NOMO-1 treated with DMSO at 0.1 percent for 48 hours (cell line): ENCODE data around the gene CACNA2D4.
"Not testable (repeated sequence)": the region's sequence is repeated elsewhere in the genome, so short reads cannot be mapped to it uniquely, and the experiment has no call there.

Experiments
- DNase-seq: peaks from one replicate; lab custom pipeline; 2025; ENCODE audit not compliant: unreplicated experiment; lab: John Stamatoyannopoulos, UW

Gene CACNA2D4

GRCh38 chr12:1918081-1918883 lies at the start of gene CACNA2D4:
Gene CACNA2D4, minus strand, starts transcription at chr12:1918652. Its CDS starts 179 bp downstream, at chr12:1918473.
- DNase-seq, result no peak

DNA sequence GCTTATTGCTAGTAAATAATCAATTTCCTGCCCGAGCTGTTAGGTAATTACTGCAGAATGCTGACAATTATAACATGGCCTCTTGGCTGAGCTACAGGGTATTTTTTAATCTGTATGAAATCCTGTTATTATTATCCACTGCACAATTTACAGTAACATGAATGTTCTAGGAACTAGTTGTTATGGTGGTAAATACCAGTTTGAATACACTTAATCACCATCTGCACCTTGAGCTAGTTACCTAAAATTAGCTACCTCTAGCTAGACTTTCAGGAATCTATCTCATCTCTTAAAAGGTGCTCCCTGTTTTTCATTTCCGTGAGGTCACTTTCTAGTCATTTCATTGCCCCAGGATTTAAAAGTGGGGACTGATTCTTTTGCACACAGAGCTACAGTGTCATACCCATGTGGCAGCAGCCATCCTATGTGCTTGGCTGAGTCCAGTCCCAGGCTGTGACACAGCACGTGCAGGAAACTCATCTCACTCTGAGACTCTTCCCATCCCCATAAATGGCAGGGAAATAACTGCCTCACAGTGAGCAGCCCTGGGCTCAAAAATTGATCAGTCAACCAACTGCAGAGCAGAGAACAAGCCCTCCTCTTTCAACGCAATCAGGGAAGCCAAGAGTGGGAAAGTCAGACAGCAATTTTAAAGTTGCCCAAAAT lies 48.2 kb upstream of the CACNA2D4 start:
- DNase-seq, result no peak

DNA sequence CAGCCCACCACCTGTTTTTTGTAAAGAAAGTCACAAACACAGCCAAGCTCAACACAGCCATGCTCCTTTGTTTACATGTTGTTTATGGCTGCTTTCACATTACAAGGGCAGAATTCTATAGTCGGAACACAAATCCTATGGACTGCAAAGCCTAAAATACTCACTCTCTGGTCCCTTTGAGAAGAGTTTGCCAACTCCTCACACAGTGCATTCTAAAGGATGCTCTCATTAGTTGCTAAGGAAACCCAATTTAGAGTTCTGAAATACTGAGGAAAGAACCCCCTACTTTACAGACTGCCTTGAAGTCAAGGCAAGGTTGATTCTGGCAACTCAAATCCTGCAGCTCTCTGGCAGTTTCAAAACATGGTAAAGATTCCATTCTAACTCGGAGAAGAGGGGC lies 47.5 kb upstream of the CACNA2D4 start:
- DNase-seq, result no peak

DNA sequence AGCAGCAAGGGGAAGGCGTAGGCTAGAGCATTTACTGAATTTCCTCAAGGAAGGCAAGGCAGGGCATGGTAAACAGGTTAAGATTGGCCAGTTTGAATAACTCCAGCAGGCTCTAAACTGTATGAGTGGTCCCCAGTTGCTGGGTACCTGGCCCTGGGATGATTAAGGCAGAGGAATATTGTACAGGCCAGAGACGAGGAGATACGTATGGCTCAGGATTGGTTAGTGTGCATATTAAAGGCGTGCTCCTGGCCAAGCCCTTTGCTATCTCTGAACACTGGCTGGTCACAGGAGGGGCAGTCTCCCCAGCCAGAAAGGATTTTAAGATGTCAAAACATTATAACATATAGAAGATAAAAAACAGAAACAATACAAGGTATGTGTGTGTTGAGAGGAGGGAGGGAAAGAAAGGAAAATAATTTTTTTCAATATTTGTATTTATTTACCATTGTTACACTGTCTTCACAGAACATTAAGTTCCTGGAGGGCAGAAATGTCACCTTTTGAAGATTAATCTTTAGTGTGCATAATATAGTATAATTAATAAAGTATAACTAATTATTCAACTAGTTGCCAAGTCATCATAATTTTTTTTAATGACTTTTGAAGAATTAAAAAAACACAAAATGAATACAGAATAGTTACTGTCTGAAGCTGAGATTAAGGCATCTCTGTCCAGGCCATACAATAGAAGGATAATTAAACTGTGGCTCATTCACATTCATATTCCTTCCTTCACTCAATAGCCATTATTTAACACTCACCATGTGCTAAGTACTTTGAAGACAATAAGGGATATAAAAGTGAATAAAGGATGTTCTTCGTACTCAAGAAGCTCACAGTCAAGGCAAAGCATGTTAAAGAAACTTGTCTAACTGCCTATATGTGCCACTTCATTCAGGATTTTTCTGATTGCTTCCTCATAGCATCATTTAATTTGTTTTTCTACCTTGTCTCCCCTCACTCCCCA lies 43.9 kb upstream of the CACNA2D4 start:
- no peak for DNase-seq

GRCh38 chr12:1956716-1957115 lies 38.3 kb upstream of the CACNA2D4 start:
- DNase-seq, result no peak

DNA sequence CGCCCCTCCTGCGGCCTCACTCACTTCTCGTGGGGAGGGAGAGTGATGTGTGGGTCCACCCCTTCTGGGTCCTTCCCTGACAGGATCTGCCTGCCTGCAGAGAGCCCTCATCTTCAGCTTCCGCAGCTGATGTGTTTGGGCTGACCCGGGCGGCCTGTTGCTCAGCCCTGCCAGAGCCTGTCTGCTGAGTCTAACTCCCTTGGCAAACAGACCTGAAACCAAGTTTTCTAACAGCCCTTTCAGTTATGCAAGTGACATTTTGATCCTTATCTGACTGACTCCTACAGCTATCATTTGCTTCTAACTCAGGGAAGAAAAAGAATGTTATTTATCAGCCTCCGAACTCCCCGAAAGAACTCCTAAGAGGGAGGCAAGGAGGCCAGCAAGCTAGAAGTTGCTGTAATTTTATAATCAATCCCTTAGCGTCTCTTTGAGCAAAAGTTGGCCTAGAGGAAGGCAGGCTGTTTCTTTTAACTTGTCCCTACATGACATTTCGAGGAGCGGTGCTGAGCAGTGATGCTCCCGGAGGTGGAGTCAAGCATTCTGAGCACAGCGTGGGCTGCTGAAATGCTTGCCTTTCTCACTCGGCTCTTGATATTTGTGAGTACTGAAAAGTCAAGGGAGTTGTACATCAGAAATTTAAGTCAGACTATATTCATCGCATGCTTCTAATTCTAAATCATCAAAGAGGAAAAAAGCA lies 31.5 kb upstream of the CACNA2D4 start:
- DNase-seq, result no peak

DNA sequence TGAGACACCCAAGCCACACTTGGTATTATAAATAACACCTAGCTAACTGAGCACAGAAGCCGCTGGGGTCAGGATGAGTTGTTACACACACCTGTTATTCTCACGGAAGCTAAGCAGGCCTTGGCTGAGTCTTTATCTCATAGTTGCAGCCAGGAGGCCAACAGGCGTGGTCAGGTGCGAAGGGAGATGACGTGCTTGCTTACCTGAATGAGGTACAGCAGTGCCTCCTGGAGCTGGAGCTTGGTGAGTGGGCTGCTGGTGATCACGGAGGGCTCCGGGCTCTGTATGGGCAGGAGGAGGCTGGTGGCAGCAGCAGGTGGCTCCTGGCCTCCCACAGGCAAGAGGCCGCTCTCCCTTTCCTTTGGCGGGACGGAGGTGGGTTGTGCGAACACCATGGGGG lies 30.4 kb upstream of the CACNA2D4 start:
- DNase-seq, result no peak

DNA sequence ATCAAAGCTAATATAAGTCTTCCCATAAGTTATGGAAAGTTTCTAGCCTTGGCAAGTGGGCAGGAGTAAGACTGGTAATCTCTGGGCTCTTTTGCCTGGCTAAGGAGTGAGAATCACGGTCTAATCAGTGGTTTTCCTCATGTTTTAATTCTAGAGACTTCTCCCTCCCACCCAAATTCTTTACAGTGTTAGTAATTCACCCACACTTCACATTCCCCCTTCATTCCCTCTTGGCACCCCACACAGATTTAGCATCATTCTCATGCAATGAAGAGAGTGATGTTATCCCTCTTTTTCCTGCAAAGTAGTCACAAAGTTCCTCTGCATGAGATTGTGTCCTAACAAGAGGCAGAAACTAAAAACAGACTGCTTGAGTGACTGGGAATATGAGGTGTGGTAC lies 28.6 kb upstream of the CACNA2D4 start:
- no peak for DNase-seq

DNA sequence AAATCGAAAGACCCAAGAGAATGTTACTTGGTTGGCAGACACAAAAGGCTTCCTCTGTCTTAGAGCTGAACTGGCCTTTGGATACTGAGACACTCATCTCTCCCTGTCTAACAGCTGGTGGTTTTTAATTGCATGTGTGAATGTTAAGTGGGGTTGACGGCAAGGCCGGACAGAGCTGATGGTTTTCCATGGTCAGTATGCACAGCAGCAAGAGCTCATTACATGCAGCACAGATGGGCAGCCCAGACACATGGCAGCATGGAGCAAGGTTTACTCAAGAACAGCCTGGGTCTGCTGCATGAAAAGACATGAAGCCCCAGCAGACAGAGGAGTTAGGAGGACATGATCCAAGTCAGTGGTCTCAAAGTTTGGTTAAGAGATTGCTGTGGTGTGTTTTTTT lies 27.8 kb upstream of the CACNA2D4 start:
- DNase-seq, result no peak

DNA sequence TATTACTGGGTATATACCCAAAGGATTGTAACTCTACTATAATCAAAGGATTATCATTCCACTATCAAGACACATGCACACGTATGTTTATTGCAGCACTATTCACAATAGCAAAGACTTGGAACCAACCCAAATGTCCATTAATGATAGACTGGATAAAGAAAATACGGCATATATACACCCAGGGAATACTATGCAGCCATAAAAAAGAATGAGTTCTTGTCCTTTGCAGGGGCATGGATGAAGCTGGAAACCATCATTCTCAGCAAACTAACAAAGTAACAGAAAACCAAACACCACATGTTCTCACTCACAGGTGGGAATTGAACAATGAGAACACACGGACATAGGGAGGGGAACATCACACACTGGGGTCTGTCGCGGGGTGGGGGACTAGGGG lies 27.1 kb upstream of the CACNA2D4 start:
- not testable (repeated sequence) for DNase-seq

DNA sequence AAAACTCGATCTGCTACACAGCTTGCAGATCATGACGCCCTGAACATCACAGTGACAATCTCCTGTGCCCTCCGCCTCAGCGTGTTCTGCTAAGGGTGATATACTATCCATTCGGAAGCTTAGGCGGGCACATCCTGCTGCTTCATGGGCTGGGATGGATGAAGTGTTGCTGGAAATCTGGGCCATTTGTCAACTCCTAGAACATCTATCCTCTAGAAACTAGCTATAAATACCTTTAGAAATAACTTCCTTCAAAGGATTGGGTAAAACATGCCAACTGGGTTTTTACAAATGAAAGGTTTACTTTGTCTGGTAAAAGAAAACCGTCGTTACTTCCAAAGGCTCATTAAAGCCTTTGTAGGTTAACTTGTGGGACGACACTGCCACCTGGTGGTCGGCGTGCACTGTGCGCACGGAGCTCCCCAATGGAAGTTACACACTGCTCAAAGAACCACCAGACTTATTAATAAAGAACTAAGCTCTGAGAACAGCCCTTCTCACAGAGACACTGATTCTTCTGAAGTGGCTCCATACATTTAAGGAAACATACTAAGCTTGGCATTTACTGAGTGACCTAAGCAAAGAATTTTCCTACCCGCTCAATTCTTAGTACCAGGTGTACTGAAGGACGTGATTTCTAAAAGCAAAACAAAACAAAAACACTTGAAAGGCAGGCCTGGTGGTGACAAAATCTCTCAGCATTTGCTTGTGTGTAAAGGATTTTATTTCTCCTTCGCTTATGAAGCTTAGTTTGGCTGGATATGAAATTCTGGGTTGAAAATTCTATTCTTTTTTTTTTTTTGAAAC lies 21.6 kb upstream of the CACNA2D4 start:
- DNase-seq, result peak; percentile 82

DNA sequence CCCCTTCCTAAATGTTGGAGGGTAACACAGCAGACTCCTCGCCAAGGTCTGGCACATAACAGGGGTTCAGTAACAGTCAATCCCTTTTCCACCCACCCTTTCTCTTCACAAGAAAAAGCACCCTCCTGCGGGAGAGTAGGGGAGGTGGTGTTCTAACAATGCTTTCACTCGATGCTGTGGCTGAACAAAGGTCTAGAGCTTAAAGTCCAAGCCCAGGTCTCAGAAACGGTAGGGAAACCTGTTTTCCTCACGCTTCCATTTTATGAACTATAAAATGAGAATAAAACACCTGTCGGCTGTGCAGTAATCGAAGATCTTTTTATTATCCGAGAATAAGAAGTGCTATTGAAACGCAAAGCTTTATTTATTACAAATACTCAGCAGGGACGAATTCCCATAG lies 20.9 kb upstream of the CACNA2D4 start:
- DNase-seq, result no peak

DNA sequence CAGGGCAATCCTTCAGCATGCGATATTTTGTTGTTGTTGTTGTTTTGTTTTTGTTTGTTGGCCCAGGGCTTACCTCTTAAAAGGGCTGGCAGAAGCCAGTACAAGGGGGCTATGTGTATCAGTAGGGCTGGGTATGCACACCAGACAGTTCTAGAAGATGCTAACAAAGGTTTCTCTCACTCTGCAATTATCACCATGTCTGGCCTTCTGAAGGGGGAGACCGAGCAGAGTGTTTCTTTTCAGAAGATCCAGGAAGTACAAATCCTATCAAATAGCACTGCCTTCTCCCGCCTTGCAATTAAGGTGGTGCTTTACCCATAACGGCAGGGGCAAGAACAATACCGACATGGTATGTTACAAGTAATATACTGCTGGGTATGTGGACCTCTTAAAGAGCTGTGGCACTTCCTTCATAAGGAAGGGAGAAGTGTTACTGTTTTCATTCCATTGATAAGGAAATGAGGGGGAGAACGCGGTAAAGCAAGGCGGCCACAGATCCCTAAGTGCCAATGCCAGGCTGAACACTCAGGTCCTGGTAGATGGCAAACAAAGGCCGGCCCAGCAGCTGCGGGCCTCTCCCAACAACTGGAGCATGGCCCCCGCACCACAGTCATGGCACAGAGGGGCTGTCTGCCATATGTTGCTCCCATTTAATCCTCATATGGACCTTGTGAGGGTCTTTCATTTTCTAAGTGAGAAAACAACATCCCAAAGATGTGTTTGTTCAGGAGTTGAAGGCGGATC lies 19.2 kb upstream of the CACNA2D4 start:
- no peak for DNase-seq

DNA sequence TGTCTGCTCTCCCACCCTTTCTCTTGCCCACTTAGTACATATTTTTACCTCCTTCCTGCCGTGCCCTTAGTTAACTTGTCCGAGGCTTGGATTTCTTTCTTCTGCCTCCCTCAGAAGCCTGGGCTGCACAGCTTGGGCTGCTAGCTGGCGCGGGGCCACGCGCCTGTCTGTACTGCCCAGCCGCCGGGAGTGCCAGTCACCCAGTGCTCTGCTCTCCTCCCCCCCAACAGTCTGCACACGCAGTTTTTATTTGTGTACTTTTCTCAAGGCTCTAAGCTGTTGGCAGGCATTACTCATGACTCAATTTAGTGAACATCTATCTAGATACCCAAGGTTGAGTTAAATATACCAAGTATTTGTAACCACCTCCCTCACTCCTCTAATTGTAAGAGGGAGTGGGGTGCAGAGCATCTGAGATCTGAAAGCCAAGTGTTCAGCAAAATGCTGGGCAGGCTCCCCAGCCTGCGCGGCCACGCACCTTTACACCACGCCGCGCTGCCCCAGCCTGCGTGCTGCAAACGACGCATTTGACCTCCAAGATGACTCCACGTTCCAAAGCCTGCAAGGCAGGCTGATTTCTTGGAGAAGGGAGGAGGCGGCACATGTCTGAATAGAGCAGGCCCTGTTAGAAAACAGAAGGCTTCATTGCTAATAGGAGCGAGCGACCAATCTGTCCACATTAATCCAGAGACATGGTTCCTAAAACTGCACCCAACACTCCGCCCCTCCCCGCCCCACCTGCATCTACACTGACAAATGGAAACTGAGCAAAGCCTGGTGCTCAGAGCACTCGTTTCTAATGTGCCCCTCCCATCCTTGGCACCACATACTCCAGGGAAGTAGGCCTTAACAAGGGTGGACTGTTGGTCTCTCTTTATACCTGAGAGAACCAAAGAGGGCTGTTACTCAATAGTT lies 18.2 kb upstream of the CACNA2D4 start:
- DNase-seq, result no peak

DNA sequence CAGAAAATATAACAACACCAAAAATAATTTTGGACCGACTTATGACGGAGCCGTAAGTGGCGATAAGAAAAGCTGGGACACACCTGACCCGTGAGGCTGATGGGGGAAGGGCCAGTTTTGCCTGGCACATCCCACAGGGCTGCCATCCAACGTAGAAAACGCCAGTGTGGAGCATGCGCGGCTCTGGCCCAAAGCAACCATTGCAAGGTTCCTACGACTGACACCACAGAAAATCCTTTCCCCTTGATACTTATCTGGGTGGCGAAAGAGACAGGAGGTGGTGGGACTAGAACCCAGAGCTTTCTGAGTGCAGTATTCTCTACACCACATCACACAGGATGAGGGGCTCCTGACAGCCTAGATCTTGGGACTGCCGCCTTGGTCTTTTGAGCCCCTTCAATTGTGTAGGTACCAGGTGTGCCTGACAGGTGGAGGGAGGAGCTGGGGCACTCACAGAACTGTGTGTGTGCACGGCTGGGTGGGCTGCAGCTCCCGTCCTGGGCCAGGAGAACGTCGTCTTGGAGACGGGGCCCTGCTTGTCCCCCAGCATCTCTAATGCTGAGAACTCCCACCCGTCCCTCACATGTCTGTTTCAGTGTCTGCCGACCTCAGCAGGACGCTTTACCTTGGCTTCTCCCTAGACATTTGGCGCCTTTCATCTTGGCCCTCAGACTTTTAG lies 17.4 kb upstream of the CACNA2D4 start:
- no peak for DNase-seq

DNA sequence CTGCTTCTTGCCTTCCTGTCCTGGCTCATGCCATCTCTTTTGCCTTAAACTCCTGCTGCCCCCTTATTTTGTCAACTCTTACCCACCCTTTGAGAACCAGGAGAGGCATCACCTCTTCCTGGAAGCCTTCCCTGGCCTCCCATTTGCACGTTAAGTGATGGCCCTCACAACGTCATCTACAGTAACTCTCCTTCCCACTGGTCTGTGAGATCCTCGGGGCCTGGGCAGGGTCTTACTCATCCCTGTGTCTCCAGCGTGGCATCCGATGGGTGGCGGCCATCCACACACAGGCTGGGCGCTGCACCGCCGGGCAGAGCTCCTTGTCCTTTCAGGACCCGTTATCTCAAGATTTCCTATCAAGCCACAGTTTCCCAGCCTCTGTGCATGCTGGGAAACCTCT lies 16.8 kb upstream of the CACNA2D4 start:
- no peak for DNase-seq

GRCh38 chr12:1934831-1935230 lies 16.4 kb upstream of the CACNA2D4 start:
- DNase-seq, result no peak

DNA sequence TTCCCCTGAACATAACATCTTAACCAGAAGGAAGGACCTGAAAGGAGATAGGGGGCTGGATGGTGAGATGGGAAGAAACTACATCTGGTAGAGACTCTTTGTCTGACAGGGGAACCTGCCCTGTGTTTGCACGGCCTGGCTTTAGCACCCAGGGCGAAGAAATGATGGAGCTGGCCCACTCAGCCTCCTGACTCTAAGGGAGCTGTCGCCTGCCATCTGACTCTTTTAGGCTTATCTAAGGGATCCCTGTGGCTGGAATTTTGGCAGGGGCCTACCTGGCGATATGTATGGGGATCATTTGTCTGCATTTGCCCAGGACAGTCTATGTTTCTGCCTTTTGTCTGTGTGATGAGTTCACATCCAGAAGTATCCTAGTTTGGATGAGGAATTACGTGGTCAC lies 15.6 kb upstream of the CACNA2D4 start:
- DNase-seq, result no peak
